Ramos (cell line): Measurements from ENCODE around the gene CROCC2.

Experiments used
- in situ Hi-C: fragments of 300-500 bp; cut with MboI; formaldehyde crosslinking; loops from one replicate; pipeline ENCODE4 v1.14.3; 2022; ENCODE audit warnings: low sequenced_read_pairs; ENCODE audit not compliant: unreplicated experiment

Gene CROCC2

DNA sequence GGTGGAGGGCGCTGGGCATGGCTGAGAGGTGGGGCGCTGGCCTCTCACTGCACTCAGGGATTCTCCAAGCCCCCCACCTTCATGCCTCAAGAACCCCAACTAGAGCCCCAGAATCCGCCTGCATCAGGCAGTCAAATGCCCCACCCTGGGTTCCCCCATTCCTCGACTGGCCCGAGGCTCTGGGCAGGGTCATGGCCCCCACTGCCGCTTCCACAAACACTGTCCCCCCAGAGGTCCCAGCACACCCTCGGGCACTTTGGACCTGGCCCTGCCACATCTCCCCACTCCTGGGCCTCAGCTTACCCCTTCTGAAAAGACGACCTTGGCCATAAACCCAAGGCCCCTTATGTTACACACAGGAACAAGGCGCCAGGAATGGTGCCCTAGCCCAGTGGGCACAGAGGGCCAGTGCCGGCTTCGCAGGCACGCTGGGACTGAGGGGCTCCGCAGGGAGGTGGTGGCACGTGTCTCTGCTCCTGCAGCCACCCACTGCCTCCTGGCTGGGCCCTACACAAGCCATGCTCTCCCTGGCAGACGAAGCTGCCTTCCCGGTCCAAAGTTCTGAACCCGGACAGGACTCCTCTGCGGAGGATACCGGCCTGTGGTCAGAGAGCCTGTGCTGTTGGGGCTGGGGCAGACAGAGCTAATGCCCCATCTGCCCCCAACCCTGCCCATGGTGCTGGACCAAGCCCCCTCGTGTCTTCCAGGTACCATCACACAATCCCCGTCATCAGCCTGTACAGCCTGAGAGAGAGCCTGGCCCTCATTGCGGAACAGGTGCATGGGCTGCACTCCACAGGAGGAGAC lies 30.7 kb upstream of the CROCC2 start:
- in situ Hi-C loops, result no loop called here

DNA sequence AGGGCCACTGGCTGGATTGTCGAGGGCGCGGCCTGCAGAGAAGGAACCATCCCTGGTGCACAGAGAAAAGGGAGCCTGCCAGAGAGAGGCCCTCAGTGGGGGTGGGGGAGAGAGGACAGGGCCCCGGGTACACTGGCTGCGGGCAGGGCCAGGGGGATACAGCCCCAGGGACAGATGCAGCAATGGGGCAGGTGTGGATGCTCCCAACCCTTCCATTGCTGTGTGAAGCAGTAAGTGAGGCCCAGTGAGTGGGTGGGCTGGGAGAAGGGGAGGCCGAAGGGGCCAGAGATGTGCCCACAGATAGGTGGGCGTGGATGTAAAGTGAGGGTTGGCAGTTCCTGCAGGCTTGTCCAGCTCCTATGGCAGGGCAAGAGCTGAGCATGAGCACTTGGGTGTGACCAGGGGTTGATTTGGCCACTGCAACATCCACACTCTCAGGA lies 30.1 kb upstream of the CROCC2 start:
- in situ Hi-C loops, result no loop called here

DNA sequence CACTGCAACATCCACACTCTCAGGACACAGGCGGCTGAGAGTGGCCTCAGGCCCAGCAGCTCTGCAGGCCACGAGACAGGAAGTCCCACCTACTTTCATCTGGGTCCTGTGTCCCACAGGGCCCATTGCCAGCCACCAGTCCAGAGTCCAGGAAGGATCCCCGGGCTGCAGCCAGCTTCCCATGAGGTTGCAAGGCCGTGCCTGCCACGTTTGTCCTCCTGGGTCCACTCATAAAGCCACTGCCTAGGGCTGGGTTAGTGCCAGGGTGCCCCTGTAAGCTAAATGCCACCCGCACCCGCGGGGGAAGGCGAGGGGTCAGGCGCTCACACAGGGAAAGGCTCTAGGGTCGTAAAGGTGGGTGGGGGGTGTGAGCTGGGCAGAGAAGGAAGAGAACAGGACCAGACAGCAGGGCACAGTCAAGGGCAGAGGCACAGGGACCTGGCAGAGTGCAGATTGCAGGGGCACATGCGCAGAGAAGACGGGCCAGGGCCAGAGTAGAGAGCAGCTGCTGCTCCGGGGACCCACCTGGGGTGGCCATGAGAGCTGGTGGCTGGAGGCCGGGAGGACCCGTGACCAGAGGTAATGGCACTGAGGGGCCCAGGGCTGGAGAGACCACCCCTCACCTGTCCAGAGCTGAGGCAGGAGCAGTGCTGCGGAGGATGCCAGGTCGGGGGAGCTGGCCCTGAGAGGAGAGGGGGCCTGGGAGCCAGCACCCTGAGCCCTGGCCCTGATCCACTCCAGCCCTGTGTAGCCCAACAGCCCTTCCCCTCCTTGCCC lies 29.5 kb upstream of the CROCC2 start:
- in situ Hi-C loops, result no loop called here

DNA sequence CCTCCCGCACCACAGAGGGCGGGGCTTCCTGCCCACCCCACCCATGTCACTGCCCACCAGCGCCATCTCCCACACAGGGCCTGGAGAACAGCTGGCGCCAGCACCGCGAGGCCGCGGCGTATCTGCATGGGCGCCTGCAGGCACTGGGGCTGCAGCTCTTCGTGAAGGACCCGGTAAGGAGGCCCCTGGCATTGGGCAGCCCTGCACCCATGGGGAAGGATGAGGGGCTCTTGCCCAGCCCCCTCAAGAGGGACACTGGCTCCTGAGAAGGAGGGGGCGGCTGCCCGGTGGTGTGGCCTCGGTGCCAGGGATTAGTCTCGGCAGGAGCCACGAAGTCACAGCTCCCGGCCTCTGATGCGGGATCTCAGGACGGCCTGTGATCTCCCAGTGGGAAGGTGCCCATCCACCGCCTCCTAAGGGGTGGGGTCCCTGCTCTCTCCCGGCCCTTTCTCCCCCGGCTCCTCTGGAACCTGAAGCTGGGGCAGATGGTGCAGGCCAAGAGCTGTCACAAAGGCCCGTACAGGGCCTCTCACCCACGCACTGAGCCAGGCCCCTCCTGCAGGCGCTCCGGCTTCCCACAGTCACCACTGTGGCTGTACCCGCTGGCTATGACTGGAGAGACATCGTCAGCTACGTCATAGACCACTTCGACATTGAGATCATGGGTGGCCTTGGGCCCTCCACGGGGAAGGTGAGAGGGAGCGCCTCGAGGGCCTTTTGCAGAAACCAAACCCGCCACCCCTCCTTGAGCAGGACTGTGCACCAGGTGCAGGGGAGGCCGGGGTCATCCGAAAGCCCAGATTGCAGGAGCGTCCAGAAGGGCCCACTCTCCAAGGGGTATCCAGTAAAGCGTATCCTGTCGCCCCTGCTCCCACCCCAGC lies 28.4 kb upstream of the CROCC2 start:
- in situ Hi-C loops, result no loop called here

DNA sequence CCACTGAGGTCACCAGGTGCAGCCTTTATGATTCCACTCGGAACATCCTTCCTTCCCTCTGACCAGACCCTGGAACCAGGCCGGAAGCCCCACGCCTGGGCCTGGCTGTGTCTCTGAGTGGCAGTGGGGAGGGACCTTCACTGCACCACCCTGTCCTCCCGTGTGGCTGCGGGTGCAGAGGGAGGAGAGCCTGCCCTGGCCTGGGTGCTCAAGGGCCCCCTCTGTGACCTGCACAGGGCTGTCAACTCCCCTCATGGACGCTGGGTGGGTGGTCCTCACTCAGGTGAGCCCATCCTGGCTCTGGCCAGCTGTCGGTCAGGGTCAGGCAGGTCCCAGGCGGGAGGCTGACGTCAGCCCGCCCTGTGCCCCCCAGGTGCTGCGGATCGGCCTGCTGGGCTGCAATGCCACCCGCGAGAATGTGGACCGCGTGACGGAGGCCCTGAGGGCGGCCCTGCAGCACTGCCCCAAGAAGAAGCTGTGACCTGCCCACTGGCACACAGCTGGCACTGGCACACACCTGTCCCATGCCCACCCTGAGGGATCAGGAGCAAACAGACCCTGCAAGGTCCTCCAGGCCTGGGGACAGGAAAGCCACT lies 27.7 kb upstream of the CROCC2 start:
- in situ Hi-C loops, result no loop called here

DNA sequence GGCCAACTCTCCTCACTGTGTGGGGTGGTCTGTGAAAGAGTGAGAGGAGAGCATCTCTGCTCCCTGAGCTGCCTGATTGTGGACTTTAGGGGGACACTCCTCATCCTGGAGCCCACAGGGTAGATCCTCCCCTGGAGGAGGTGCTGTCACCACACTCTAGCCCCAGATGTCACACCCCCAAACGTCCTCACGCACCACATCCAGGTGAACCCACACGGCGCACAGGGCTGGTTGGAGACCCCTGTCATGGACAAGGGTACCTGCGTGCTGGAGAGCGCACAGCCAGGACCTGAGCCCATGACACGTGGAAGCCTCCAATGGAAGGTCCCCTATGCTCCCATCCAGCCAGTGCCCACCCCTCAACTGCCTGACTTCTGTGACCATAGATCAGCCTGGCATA lies 27.0 kb upstream of the CROCC2 start:
- in situ Hi-C loops, result no loop called here

DNA sequence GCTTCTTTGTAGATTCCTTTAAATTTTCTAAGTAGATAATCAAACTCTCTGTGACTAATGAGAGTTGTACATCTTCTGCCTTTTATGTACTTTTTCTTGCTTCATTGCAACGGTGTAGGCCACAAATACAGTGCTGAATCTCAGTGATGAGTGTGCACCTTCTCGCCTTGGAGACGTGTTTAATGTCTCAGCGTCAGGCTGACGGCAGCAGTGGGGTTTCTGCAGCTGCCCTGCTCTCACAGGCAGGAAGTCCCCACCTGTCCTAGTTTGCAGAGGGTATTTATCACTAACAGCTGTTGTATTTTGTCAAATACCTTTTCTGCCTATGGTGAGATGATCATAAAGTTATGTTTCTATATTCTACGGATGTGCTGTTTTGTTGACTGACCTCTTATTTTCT lies 24.2 kb upstream of the CROCC2 start:
- in situ Hi-C loops, result no loop called here

DNA sequence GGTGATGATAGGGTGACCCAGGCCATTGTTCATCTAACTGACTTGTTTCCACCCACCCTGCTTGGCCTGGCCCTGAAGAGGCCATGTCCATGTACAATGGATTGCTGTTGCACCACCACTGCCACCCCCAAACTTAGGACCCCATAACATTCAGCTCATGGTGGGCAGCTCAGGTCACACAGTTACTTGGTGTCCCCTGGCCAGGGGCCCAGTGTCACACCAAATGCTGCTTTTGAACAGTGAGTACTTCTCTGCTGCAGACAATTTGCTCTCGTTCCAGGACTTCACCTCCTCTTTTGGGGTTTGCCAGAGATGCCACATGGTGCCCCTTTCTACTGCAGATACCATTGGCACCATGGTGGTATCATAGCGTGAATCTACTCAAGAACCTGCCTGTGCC lies 21.9 kb upstream of the CROCC2 start:
- in situ Hi-C loops, result no loop called here

DNA sequence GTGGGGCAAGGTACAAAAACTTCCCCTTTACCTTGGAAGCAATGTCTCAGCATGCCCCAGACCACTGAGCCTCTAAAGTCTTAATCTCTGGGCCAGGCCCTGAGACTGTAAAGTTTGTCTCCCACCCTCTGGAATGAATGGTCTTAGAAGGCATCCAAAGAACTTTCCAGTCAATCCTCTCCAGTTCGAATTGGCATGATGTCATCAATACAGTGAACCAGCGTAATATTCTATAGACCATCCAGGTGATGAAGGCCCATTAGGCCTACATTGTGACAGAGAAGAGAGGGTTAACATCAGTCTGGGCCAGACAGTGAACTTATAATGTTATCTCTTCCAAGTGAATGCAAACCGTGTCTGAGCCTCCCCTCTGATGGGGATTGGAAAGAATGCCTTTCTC lies 21.4 kb upstream of the CROCC2 start:
- in situ Hi-C loops, result no loop called here

DNA sequence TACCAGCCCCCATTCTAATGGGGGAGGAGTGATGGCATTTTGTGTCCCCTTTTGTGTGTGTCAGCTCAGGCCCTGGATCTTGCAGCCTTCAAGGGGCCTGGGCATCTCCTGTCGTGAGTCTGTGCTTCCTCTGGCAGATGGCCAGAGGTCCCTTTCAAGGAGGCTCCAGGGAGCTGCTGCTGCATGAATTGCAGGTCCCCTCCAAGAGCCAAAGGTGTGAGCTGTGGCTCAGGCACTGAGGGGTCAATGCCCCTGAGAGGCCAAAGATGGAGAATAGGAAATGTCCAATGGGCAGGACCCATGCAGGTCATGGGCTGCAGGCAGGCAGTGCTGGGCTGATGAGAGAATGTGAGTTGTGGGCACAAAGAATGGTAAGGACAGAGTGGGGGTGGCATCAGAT lies 20.6 kb upstream of the CROCC2 start:
- in situ Hi-C loops, result no loop called here

DNA sequence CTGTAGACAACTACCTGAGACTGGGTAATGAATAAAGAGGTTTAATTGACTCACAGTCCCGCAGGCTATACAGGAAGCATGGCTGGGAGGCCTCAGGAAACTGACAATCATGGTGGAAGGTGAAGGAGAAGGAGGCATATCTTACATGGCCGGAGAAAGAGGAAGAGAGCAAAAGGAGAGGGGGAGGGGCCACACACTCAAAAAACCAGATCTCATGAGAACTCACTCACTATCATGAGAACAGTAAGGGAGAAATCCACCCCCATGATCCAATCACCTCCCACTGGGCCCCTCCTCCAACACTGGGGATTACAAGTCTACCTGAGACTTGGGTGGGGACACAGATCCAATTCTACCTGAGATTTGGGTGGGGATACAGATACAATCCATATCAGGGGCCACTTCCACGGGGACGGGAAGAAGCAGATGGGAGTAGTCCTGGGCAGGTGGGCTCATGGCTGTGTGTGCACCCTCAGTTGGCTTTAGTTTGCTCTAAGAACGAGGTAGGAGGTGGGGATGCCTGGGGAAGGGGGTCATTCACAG lies 20.0 kb upstream of the CROCC2 start:
- in situ Hi-C loops, result no loop called here

DNA sequence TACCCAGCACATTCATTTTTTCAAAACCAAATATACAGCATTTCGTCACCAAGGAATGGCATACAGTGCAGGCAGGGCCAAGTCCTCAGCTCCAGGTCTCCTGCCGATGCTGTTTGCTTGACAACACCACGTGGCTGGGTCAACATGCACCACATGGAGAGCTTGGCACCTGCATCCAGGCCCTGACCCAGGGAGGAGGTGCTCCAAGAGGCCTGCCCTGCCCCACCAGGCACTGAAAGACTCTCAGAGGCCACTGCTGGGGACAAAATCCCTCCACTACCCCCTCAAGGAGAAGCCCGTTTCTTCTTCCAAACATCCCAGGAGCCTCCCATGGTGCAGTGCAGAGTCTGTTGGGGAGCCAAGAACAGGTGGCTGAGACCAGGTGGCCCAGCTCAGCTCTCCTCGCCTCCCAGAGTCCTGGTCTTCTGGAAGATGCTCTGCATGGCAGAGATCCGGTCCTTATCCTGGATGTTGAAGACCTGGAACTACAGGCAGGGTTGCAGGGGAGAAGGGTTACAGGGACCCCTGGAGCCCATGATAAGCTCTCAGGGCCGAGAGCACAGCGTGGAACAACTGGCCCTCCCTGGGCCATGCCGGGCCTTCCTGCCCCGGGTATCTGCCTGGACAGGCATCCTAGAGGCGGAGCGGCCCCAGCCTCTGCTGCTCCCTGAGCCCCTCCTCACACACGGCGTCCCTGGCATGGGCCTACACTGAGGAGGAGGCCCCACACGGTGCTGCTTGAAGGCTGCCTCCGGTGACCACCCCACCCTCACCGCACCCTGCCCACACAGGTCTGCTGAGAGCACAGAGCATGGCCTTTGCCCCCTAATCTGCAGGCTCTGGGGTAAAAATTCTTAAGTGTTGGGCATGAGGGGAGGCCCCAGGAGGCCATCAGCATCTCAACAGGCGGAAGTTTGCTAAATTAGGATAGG lies 19.2 kb upstream of the CROCC2 start:
- in situ Hi-C loops, result no loop called here

DNA sequence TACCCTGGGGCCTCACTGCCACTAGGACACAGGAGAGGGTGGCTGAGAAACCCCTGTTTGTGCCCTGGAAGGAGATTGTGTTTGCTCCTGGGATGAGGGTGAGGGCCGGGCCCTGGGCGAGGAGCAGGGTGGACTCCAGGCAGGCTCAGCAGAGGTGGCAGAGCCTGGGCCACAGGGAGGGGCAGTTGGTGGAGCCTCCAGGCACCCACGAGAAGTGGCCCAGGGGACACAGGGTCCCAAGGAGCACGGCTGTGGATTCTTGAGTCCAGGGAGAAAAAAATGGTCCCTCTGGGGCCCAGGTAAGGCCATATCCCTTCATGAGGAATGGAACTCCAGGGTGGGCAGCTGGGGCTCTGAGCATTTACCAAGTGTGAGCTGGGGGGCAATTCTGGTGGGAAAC lies 18.5 kb upstream of the CROCC2 start:
- in situ Hi-C loops, result no loop called here

DNA sequence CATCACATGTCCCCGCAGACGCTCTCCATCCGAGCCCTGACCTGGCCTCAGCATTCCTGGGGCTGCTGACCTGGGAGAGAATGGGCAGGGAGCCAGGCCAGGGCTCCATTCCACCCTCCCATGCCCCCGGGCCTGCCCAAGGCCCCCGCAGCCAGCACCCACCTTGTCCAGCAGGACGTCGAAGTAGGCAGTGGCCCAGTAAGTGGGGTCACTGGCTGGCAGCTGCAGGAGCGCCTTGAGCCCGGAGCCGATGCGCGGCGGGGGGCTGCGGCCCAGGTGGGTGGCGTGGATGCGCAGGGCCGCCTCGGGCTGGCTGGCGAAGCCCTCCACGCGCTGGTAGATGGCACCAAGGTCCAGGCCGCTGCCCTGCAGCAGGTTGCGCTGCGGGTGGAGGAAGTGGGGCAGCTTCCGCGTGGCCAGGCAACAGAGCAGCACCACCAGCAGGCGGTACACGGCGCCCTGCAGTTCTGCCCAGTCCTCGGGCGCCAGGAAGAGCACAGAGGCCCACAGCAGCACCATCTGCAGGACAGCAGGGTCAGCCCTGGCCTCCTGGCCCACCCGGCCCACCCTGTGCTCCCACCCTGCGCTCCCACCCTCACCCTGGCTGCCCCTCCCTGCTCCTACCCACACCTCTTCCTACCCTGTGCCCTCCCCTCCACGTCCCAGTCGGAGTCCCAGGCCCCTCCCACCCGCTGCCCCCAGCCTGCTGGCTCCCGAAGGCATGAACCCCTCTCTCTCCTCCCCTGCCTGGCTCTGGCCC lies 17.8 kb upstream of the CROCC2 start:
- in situ Hi-C loops, result no loop called here

DNA sequence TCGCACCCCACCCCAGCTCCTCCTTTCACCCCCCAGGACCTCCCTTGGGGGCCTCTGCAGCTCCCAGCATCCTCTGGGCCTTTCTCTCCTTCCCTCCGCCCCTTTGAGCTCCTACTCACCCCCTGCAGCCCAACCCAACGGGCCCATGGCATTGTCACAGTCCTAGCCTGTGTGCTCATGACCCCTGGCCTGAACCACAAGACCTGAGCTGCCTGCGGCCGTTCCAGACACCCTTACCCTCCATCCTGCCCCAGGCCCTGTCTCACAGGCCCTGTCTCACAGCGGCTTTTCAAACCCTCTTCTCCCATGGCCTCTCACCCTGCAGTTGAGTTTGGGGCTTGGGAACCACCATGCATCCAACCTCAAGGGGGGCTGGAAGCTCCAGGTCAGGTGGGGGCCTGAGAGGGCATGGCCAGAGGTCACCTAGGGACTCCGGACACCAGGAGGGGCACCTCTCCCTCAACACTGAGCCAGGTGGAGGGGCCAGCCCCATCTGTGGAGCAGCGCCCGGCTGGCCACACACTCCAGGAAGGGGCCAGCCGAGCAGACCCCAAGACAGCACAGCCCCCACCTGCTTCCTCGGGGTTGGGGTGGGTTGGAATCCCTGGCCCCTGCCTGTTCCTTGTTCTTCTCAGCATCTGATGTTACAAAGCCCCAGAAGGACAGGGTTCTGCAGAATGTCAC lies 17.1 kb upstream of the CROCC2 start:
- in situ Hi-C loops, result no loop called here

DNA sequence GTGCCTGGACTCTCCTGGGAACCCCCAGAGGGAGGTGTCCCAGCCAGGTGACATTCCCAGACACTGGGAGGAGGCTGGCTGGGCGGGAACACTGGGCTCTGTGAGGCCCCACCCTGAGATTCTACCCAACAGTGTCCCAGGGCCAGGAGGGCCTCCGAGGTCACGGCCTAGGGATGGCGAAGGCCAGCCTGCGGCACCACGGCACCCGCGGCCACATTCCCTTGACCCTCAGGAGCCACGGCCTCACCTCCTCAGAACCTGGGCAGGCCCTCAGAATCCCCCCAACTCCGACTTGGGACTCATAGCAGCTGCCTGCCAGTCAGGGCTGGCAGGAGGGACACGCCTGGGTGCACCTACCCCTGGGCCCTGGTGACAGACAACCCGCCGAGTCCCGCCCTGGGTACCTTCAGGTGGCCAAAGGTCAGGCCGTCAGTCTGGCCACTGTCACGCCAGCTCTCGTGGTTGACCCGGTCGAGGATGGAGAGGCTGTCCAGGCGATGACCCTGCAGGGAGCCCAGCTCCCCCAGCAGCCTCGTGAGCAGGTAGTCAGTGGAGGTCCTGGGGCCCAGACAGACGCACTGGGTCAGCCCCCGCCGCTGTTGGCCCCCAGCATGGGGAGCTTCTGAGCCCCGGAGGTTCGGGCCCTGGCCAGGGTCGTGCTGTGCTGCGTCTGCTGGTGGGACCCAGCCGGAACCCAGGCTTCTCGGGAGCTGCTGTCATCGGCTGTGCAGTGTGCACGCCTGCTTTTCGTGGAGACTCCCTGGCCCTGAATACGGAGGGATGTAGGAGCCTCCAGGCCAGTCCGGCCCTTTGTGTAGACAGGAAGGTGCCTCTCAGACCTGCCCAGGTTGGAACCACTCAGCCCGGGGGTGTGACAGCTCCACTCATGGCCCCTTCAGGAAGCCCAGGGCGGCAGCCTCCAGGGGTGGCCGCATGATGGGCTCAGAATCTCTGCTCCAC lies 16.3 kb upstream of the CROCC2 start:
- in situ Hi-C loops, result no loop called here

DNA sequence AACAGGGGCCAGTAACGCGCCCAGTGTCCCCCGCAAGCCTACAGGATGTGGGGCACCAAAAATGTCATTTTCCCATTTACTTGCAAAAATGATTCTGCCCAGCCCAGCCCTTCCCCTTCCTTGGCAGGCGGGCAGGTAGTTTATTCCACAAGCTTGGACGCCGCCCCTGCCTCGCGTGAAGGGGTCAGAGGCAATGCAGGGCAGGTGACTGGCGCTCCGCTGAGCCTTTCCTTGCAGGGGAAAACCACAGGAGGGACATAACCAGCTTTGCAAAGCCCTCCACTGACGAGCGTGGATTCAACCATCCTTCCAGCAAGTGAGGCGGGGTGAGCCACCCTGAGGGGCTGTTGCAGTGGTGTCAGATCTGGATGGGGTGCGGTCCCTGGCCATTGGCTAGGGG lies 15.4 kb upstream of the CROCC2 start:
- in situ Hi-C loops, result no loop called here
